Measurements from ENCODE around the gene DTX3. TPM values are rescaled to one million over a fixed set of nuclear protein-coding genes. Genes with fewer than 3 reads are reported as not detected.
A peak's percentile ranks its signal among the peaks of the same experiment; 100 is the strongest.
"Not testable (repeated sequence)": the region's sequence is repeated elsewhere in the genome, so short reads cannot be mapped to it uniquely, and the experiment has no call there.

Gene DTX3
- 22.1 and 22.5 TPM in 2 replicates for total RNA-seq
- polyA plus RNA-seq (2012), result 26.0 TPM

GRCh38 chr12:57604454-57604991 lies at the start of gene DTX3:
Gene DTX3 (plus strand): TSS chr12:57604824. CDS start chr12:57606518, 1,694 bp downstream.
- DNase-seq (ENCODE audit: low read depth), result peak; percentile 44

- DNase-seq (ENCODE audit: low read depth), result no peak
Observed at GRCh38 chr12:57554897-57555296, 49.7 kb upstream of the DTX3 start.

DNA sequence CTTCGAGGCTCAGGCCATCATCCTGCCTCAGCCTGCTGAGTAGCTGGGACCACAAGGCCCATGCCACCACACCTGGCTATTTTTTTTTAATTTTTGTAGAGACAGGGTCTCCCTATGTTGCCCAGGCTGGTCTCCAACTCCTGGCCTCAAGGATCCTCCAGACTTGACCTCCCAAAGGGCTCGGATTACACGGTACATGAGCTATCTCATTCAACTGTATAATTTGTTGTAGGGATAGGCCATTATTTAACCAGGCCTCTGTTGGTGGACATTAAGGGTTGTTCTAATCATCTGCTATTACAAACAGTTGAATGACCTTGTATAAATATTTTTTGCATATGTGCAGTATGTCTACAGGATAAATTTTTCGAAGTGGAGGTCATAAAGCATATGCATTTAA lies 45.8 kb upstream of the DTX3 start:
- DNase-seq (ENCODE audit: low read depth), result no peak

- DNase-seq (ENCODE audit: low read depth), result no peak
Observed at GRCh38 chr12:57560516-57560915, 44.1 kb upstream of the DTX3 start.

DNA sequence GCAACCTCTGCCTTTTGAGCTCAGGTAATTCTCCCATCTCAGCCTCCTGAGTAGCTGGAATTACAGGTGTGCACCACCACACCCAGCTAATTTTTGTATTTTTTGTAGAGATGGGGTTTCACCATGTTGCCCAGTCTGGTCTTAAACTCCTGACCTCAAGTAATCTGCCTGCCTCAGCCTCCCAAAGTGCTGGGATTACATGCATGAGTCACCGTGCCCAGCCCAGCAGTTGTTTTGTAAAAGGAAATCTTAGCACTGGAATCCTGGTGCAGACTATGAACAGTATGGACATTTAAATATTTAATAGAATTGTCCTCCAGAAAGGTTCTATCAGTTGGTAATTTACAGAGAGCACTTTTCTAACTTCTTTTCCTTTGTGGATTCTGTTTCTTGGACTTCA lies 43.5 kb upstream of the DTX3 start:
- peak; percentile 38 for DNase-seq (ENCODE audit: low read depth)

DNA sequence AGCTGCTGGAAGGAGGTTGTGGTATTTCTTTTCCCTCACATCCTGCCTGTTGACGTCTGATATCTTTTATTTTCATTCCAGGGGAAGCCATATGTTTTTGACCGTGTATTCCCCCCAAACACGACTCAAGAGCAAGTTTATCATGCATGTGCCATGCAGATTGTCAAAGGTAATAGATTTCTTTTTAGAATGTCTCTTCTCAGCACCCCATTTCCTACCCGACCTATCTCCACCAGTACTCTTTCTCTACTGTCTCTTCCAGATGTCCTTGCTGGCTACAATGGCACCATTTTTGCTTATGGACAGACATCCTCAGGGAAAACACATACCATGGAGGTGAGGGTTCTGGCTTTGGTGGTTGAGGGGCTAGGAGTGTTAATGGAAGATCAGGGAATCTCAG lies 41.3 kb upstream of the DTX3 start:
- DNase-seq (ENCODE audit: low read depth), result no peak

DNA sequence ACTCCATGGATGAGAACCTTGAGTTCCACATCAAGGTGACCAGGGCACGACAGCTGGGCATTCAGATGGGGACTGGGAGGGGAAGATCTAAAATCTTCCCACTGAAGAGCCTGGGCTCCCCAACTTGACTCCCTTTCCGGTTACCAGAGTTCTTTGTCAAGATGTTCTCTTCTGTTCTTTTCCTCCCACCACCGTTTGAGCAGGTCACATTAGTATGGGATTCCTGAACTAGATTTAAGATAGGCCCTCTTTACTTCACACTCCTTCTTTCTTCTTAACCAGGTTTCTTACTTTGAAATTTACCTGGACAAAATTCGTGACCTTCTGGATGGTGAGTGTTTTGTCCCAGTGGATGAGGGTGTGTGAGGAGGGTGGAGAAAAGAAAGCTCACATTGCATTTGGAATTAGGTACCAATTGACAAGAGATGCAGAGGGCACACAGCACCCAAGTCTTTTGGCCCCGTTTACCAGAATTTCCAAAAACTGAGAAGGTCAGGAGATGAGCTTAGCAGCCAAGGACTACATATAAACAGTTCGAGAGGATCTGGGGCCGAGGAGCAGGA lies 40.4 kb upstream of the DTX3 start:
- DNase-seq (ENCODE audit: low read depth), result no peak

DNA sequence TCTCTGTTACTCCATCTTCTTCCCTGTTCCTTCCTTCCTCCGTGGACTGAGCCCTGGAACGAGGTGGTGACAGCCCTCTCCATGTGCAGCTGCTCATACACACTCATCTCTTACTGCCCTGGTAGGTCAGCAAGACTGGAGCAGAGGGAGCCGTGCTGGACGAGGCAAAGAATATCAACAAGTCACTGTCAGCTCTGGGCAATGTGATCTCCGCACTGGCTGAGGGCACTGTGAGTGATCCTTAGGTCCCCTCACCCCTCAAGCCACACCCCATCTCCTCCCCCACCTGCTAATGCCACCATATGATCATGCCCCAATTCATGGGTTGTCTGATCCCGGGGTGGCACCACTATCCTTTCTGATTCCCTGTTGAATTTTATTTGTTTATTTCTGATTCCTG lies 35.8 kb upstream of the DTX3 start:
- no peak for DNase-seq (ENCODE audit: low read depth)

DNA sequence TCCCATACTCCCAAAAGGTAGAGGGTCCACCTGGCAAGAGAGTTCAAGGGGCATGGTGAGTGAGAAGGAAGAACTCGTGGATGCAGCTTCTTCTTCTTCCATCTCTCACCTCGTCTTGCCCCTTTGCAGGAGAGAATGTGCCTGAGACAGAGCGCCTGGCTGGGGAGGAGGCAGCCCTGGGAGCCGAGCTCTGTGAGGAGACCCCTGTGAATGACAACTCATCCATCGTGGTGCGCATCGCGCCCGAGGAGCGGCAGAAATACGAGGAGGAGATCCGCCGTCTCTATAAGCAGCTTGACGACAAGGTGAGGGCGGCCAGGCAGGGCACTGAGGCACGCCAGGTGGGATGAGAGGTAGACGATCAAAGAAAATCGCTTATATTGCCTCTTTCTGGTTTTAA lies 34.8 kb upstream of the DTX3 start:
- DNase-seq (ENCODE audit: low read depth), result no peak

GRCh38 chr12:57570438-57570837 lies 34.2 kb upstream of the DTX3 start:
- DNase-seq (ENCODE audit: low read depth), result not testable (repeated sequence)

DNA sequence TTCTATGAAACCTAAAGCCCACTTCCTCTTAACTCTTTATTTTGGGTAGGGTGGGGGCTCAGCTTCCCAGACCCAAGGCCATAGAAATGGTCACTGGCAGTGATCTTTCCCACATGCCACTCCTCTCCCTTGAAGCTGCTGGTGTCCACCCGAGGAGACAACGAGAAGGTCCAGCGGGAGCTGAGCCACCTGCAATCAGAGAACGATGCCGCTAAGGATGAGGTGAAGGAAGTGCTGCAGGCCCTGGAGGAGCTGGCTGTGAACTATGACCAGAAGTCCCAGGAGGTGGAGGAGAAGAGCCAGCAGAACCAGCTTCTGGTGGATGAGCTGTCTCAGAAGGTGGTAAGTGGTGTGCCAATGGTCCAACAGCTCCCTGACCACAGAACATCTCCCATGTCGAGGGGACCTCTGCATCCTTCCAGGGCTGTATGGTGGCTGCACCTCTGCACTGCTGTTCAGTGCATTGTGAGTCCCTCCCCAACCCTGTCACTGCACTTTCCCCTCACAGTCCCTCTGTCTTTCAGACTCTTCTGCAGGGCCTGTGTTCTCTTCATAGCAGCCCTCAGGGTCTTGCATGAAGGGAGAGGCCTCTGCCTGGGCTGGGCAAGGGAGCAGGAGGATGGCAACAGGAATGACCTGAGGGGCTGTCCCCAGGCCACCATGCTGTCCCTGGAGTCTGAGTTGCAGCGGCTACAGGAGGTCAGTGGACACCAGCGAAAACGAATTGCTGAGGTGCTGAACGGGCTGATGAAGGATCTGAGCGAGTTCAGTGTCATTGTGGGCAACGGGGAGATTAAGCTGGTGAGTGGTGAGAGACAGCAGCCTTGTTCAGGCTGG lies 32.5 kb upstream of the DTX3 start:
- no peak for DNase-seq (ENCODE audit: low read depth)

DNA sequence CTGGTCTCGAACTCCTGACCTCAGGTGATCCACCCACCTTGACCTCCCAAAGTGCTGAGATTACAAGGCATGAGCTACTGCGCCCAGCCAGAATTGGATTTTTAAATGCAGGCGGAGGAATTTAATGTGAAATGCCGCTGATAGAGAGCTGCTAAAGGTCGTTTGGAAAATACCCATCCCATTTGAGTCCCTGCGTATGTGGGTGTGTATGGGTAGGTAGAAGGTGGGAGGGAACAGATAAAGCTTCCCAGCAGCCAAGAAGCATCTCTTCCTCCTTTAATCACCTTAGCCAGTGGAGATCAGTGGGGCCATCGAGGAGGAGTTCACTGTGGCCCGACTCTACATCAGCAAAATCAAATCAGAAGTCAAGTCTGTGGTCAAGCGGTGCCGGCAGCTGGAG lies 29.8 kb upstream of the DTX3 start:
- no peak for DNase-seq (ENCODE audit: low read depth)

DNA sequence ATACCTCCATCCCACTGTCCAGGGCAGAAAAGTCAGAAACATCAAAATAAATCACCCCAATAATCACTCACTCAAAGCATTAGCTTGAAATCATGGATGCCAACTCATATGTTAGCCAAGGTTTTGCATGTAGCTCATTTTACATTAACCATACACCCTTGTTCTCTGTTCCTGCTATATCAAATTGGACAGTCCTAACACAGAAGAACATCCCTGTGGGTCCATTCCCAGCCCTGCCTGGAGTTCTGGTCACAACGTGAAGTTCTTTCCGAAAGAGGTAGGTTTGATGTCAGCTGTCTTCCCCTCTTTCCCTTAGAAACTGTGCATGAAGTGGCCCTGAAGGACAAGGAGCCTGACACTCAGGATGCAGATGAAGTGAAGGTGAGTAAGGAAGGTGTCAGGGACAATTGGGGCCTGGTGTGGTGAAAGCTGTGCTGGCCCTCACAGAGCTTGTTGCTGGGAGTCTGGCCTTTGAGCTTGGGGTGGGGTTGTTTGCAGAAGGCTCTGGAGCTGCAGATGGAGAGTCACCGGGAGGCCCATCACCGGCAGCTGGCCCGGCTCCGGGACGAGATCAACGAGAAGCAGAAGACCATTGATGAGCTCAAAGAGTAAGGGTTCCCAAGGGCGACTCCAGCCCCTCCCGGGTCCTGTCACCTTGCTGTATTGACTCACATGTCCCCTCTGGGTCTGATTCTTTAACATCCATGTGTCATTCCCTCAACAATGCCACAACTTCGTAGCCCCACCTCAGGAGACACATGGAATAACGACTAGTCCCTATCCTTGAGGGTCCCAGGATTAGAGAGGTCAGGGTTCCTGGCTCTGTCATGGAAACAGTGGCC lies 28.6 kb upstream of the DTX3 start:
- DNase-seq (ENCODE audit: low read depth), result no peak

GRCh38 chr12:57576613-57577160 lies 27.9 kb upstream of the DTX3 start:
- no peak for DNase-seq (ENCODE audit: low read depth)

- no peak for DNase-seq (ENCODE audit: low read depth)
Observed at GRCh38 chr12:57577981-57578758, 26.5 kb upstream of the DTX3 start.

- DNase-seq (ENCODE audit: low read depth), result no peak
Observed at GRCh38 chr12:57579011-57579410, 25.6 kb upstream of the DTX3 start.

DNA sequence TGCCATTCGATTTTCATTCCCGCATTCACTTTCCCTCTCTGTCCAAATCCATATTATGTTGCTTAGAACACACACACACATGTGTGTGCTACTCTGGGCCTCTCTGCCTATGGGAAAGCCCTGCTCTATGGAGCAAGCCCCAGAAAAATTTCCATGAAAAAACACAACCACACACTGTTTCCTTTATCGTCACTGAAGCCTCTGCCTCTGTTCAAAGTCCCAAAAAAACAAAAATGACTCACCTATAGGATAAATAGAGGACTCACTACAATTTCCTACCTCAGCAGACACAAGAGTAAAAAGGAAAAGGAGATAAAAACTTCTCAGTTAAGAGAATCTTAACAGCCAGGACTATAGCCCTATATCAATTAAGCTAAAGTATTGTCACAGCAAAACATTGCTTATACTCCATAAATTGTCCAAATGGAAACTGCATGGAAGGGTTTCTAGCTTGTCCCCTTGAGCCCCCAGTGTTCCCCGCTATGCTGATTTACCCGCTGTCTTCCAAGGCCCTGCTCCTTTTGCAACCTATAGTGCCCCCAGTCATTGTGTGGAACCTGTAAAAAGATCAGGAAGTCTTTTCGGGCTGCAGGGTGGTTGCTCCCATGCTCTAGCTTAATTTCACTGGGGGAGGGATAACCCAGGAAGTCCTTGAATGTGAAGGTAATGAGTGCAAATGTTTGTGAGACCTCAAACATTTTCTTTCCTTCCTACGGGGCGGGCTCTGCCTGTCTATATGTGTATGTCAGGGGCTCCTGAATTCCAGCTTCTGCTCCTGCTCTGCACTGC lies 24.8 kb upstream of the DTX3 start:
- no peak for DNase-seq (ENCODE audit: low read depth)

- DNase-seq (ENCODE audit: low read depth), result no peak
Observed at GRCh38 chr12:57580466-57580795, 24.2 kb upstream of the DTX3 start.

DNA sequence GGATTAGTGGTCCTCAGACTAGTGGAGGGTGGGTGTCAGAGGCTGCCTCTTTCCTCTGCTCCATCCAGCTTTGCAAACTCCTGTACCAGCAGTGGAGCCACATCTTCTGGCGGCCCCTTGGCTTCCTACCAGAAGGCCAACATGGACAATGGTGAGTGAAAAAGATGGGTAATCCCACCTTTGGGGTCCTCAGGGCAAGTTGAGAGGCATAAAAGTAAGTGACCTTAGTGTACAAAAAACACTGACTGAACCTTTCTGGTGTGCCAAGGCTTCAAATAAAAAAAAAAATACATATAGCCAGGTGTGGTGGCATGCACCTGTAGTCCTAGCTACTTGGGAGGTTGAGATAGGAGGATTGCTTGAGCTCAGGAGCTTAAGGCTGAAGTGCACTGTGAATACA lies 22.8 kb upstream of the DTX3 start:
- DNase-seq (ENCODE audit: low read depth), result no peak

DNA sequence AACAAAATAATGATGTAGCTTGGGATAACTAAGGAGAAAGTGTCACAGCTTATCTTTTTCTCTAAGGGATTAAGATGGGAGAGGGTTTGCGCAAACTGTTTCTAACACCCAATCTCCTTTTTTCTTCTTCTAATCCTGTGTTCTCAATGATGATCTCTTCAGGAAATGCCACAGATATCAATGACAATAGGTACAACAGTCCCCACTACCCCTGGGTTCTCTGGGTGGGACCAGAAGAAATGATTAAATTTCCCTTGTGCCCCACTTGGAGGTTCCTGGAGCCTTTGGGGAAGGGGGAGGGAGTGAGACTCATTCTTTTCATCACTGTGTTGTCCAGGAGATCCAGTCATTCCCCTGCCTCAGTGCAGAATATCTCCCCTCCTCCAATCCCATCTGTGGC lies 22.2 kb upstream of the DTX3 start:
- DNase-seq (ENCODE audit: low read depth), result no peak

All from myocyte (in vitro differentiated cells).